CD4-positive, CD25-positive, alpha-beta regulatory T cell (primary cell): ENCODE results near the gene CLEC19A. TPM values are rescaled to one million over a fixed set of nuclear protein-coding genes. Genes with fewer than 3 reads are reported as not detected.

Experiments used
- ATAC-seq, 2 donors: fragments of 150-1000 bp; cut with Tn5 transposase; one replicate each; pipeline ENCODE4 v1.10.0; 2021; ENCODE audit warnings: low read depth in 2 of 2, moderate number of reproducible peaks in 2 of 2, moderate library complexity in 1 of 2
- DNase-seq, 3 donors: peaks; one replicate each; pipeline versions ENCODE4 v3.0.0 to v3.0.0-alpha.2; 2012 to 2022; ENCODE audit warnings: mixed read lengths in 1 of 3
- H3K27ac ChIP-seq: one replicate; pipeline ENCODE4 v1.7.0; 2013; ENCODE audit warnings: mild to moderate bottlenecking, low read length; ENCODE audit not compliant: insufficient read depth, poor library complexity, severe bottlenecking
- H3K27me3 ChIP-seq: one replicate; pipeline ENCODE4 v1.7.0; 2013; ENCODE audit warnings: low read length; ENCODE audit not compliant: control insufficient read depth, insufficient read depth
- H3K36me3 ChIP-seq: one replicate; pipeline ENCODE4 v1.7.0; 2013; ENCODE audit warnings: mild to moderate bottlenecking, low read length, moderate library complexity; ENCODE audit not compliant: control insufficient read depth, insufficient read depth
- H3K4me1 ChIP-seq: 2 replicates; pipeline ENCODE4 v1.7.0; 2013; ENCODE audit warnings: mild to moderate bottlenecking, low read length; ENCODE audit not compliant: insufficient read depth, control insufficient read depth, poor library complexity, severe bottlenecking
- H3K4me3 ChIP-seq: one replicate; pipeline ENCODE4 v1.7.0; 2013; ENCODE audit warnings: low read depth, mild to moderate bottlenecking, low read length, moderate library complexity
- H3K9me3 ChIP-seq, 2 experiments: 1 replicate in 1 of 2; 2 replicates in 1 of 2; pipeline ENCODE4 v1.7.0; 2013; ENCODE audit warnings: low read length in 2 of 2, mild to moderate bottlenecking in 1 of 2, moderate library complexity in 1 of 2; ENCODE audit not compliant: control insufficient read depth in 2 of 2
- H3K27ac Mint-ChIP-seq, 3 donors: one replicate each; pipeline ENCODE4 v1.8.0; 2020 to 2022; ENCODE audit warnings: mild to moderate bottlenecking in 3 of 3, mixed read lengths in 3 of 3, moderate library complexity in 2 of 3
- H3K27me3 Mint-ChIP-seq: one replicate; pipeline ENCODE4 v1.8.0; 2022; ENCODE audit warnings: mild to moderate bottlenecking, mixed read lengths
- H3K36me3 Mint-ChIP-seq: one replicate; pipeline ENCODE4 v1.8.0; 2020; ENCODE audit warnings: mixed read lengths
- H3K4me1 Mint-ChIP-seq, 4 donors: one replicate each; pipeline ENCODE4 v1.8.0; 2020 to 2022; ENCODE audit warnings: mixed read lengths in 4 of 4, mild to moderate bottlenecking in 1 of 4
- H3K4me3 Mint-ChIP-seq, 4 donors: one replicate each; pipeline ENCODE4 v1.8.0; 2020 to 2022; ENCODE audit warnings: mild to moderate bottlenecking in 4 of 4, mixed read lengths in 4 of 4, moderate library complexity in 3 of 4
- H3K9me3 Mint-ChIP-seq, 7 donors: one replicate each; pipeline ENCODE4 v1.8.0; 2020 to 2022; ENCODE audit warnings: mixed read lengths in 7 of 7, mild to moderate bottlenecking in 3 of 7, moderate library complexity in 2 of 7
- polyA plus RNA-seq, 4 donors: library from polyadenylated mRNA; unstranded; fragments of 300-500 nt; fragmentation: Illumina TruSeq; gene quantifications; one replicate each; pipeline ENCODE4 v1.2.3, GENCODE V29; 2021
- total RNA-seq: library from RNA; stranded (reverse); gene quantifications from one replicate; pipeline ENCODE4 v1.2.3, GENCODE V29; 2022

CLEC19A gene
- total and polyA plus RNA-seq, 5 donors from 2014 or later = not detected

DNA sequence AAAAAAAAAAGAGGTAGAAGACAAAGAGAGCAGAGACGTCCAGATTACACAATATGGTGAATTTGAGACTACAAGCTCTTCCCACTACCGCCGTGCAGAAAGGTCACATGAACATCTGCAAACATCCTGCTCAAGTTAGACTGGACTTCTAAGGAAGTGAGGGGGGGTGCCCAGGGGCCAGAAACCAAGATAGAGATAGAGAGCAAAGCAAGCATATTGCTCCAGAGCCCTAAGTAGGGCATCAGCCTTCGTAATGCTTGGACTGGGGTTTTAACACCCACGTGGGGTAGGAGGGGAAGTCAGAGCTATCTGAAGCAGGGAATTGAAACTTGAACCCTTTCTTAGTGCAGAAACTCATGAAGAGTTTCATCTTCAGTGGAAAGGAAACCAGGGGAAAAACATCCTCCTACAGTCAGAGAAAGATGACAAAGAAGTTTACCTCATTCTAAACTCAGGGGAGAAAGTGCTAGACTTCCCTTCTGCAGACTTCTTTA, 8.7 kb downstream of the CLEC19A start:
- peak in 1 of 3 donors; percentile 10 for DNase-seq

DNA sequence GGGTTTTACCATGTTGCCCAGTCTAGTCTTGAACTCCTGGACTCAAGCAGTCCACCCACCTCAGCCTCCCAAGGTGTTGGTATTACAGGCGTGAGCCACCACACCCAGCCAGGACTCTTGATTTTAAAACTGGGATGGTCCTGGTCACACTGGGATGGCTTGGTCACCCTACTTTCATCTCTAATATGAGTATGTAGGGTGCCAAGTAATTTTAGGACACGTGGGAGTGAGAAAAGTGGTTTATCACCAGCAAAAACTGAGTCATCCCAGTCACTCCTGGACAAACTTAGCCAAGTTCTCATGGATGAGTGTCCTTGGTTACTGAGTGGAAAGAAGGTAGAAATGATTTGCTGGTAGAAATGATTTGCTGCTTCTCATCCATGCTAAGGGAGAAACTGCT, 9.9 kb downstream of the CLEC19A start:
- no peaks in the 10 kb centered on the region for H3K4me1 ChIP-seq
- peaks cover 3 to 7% (median 4%) of the 10 kb centered on the region in 4 donors for H3K4me1 Mint-ChIP-seq
- no peaks in the 10 kb centered on the region for H3K36me3 Mint-ChIP-seq
- H3K9me3 ChIP-seq = no peaks in the 10 kb centered on the region
- H3K27ac Mint-ChIP-seq = no peak overlapping the region
- no peak overlapping the region for H3K27ac ChIP-seq
- H3K4me3 ChIP-seq = no peak overlapping the region
- H3K27me3 ChIP-seq = no peaks in the 10 kb centered on the region
- H3K4me3 Mint-ChIP-seq = no peak overlapping the region
- H3K9me3 Mint-ChIP-seq = peaks cover 0 to 6% (median 0%) of the 10 kb centered on the region in 7 donors
- peaks cover 11% of the 10 kb centered on the region for H3K27me3 Mint-ChIP-seq
- ATAC-seq = no peak
- no peak for DNase-seq
- H3K36me3 ChIP-seq = no peaks in the 10 kb centered on the region

More for the DNA sequence above, 8.7 kb downstream of the CLEC19A start:
- Histone ChIP-seq H3K4me1 (no peaks in the 10 kb centered on the region), H3K4me3 (no peak overlapping the region), H3K36me3 (no peaks in the 10 kb centered on the region), H3K9me3 (no peaks in the 10 kb centered on the region), H3K27me3 (no peaks in the 10 kb centered on the region), H3K27ac (no peak overlapping the region)
- Mint-ChIP-seq H3K4me3 (peak overlapping the region in 1 of 4 donors; percentile 1), H3K27ac (no peak overlapping the region), H3K4me1 (peaks cover 3 to 7% (median 4%) of the 10 kb centered on the region in 4 donors), H3K9me3 (peaks cover 0 to 6% (median 0%) of the 10 kb centered on the region in 7 donors), H3K36me3 (no peaks in the 10 kb centered on the region), H3K27me3 (peaks cover 11% of the 10 kb centered on the region)
- peak in 1 of 2 donors; percentile 37 for ATAC-seq

DNA sequence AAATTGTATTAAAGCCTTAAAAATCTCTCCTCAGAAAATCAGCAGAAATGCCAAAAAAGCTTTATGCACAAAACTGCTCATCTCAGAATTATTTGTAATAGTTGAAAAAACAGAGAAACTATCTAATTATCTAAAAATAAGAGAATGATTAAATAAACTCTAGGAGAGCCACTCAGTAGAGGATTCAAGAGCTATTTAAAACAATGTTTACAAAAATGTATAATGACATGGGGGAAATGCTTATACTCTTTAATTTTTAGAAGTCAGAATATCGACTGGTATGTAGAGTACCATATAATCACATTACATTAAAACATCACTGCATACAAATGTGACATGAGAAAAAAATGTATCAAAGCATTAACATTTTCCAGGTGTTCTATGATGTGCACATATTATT, 11.9 kb downstream of the CLEC19A start:
- ATAC-seq (no peak), DNase-seq (no peak)
- Mint-ChIP-seq H3K9me3 (peaks cover 0 to 6% (median 0%) of the 10 kb centered on the region in 7 donors), H3K27ac (no peak overlapping the region), H3K27me3 (peaks cover 9% of the 10 kb centered on the region), H3K36me3 (no peaks in the 10 kb centered on the region), H3K4me1 (peaks cover 3 to 7% (median 4%) of the 10 kb centered on the region in 4 donors), H3K4me3 (no peak overlapping the region)
- H3K27me3 ChIP-seq = no peaks in the 10 kb centered on the region
- no peak overlapping the region for H3K4me3 ChIP-seq
- no peaks in the 10 kb centered on the region for H3K36me3 ChIP-seq
- H3K27ac ChIP-seq = no peak overlapping the region
- H3K9me3 ChIP-seq = no peaks in the 10 kb centered on the region
- H3K4me1 ChIP-seq = no peaks in the 10 kb centered on the region

DNA sequence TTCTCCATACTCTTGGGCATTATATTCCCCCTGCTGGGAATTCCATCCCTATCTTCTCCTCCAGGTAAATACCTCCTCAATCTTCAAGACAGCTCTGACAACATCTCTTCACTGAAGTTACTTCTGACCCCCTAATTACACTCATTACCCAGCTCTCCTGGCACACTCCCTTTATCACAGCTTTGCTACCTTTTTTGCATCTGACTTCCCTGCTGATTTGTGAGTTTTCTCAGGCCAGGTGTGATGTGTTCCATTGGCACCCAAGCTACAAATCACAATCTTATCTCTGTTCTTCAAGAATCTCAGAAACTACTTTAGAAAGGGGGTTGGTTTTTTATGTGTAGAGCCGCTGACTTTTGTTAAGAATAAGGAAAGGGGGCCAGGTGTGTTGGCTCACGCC, 14.0 kb downstream of the CLEC19A start:
- Histone ChIP-seq H3K9me3 (no peaks in the 10 kb centered on the region), H3K36me3 (no peaks in the 10 kb centered on the region), H3K4me1 (no peaks in the 10 kb centered on the region), H3K27me3 (no peaks in the 10 kb centered on the region), H3K27ac (no peak overlapping the region), H3K4me3 (no peak overlapping the region)
- Mint-ChIP-seq H3K27ac (no peak overlapping the region), H3K9me3 (peaks cover 0 to 5% (median 0%) of the 10 kb centered on the region in 7 donors), H3K4me1 (peaks cover 0 to 2% (median 0%) of the 10 kb centered on the region in 4 donors), H3K27me3 (peaks cover 9% of the 10 kb centered on the region), H3K4me3 (no peak overlapping the region), H3K36me3 (no peaks in the 10 kb centered on the region)
- ATAC-seq = no peak
- no peak for DNase-seq

DNA sequence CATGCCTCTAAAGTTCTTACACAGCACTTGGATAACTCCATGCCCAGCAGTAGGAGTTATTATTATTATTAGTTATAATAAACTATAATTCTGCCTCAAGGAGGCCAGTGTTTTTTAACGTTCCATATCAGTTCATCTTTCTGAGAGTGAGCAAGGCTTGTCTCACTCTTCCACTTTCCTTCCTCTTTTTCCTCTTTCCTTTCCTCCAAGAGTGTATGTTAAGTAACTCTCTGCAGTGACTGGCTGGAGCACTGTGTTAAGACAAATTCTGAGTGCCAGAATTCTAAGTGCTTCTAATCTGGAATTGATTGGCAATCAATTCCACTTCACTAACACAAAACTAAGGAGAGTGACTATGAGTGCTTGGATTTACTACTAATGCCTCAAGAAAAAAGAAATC, 16.4 kb downstream of the CLEC19A start:
- peaks cover 0 to 6% (median 0%) of the 10 kb centered on the region in 7 donors for H3K9me3 Mint-ChIP-seq
- H3K4me3 Mint-ChIP-seq = no peak overlapping the region
- Histone ChIP-seq H3K4me1 (no peaks in the 10 kb centered on the region), H3K27me3 (no peaks in the 10 kb centered on the region), H3K27ac (no peak overlapping the region), H3K4me3 (no peak overlapping the region), H3K36me3 (no peaks in the 10 kb centered on the region), H3K9me3 (no peaks in the 10 kb centered on the region)
- no peaks in the 10 kb centered on the region for H3K36me3 Mint-ChIP-seq
- DNase-seq = no peak
- no peak overlapping the region for H3K27ac Mint-ChIP-seq
- no peaks in the 10 kb centered on the region for H3K4me1 Mint-ChIP-seq
- ATAC-seq = no peak
- H3K27me3 Mint-ChIP-seq = peaks cover 9% of the 10 kb centered on the region

DNA sequence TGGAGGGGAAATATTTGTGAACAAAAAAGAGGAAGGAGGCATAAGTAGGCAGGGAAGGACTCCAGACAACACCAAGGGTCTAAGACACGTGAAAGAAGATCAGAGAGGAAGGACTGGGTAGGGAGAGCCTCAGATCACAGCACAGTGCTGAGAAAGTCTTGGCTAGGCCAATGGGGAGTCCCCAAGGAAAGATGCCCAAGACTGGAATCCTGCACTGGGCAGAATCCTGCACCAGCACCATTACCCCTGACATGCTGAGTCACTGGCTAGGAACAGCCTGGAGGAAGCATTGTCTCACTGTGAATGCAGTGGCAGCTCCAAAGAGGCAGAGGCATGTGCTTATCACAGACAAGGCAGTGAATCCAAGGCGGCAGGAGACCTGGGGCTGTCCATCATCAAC, 19.2 kb downstream of the CLEC19A start:
- H3K27me3 ChIP-seq = no peaks in the 10 kb centered on the region
- no peaks in the 10 kb centered on the region for H3K27me3 Mint-ChIP-seq
- no peak overlapping the region for H3K27ac ChIP-seq
- H3K9me3 ChIP-seq = no peaks in the 10 kb centered on the region
- no peak overlapping the region for H3K4me3 ChIP-seq
- ATAC-seq (no peak), DNase-seq (no peak)
- no peak overlapping the region for H3K27ac Mint-ChIP-seq
- H3K4me1 ChIP-seq = no peaks in the 10 kb centered on the region
- no peaks in the 10 kb centered on the region for H3K36me3 ChIP-seq
- peaks cover 0 to 4% (median 0%) of the 10 kb centered on the region in 7 donors for H3K9me3 Mint-ChIP-seq
- H3K36me3 Mint-ChIP-seq = no peaks in the 10 kb centered on the region
- peak overlapping the region in 1 of 4 donors; percentile 53 for H3K4me3 Mint-ChIP-seq
- no peaks in the 10 kb centered on the region for H3K4me1 Mint-ChIP-seq

DNA sequence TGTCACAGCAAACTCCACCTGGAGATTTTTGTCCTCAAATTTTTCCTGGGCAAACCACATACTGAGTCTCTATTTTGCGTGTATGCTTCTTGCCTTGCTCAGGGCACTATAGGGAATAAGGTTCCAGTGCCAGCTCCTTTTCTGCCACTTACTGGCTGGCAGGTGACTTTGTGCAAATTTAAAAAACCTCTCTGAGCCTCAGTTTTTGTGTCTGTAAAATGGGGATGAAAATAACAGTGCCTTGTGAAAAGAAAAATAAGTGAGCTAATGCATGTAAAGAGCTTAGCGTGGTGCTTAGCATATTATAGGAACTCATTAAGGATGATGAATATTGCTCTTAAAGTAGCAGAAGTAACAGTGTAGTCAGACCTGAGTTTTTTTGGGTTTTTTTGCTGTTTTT, 19.9 kb downstream of the CLEC19A start:
- Mint-ChIP-seq H3K9me3 (peaks cover 0 to 4% (median 0%) of the 10 kb centered on the region in 7 donors), H3K4me3 (no peak overlapping the region), H3K27me3 (peaks cover 2% of the 10 kb centered on the region), H3K4me1 (no peaks in the 10 kb centered on the region), H3K36me3 (no peaks in the 10 kb centered on the region), H3K27ac (no peak overlapping the region)
- Histone ChIP-seq H3K9me3 (no peaks in the 10 kb centered on the region), H3K36me3 (no peaks in the 10 kb centered on the region), H3K4me3 (no peak overlapping the region), H3K27ac (no peak overlapping the region), H3K4me1 (no peaks in the 10 kb centered on the region), H3K27me3 (no peaks in the 10 kb centered on the region)
- DNase-seq (no peak), ATAC-seq (no peak)

DNA sequence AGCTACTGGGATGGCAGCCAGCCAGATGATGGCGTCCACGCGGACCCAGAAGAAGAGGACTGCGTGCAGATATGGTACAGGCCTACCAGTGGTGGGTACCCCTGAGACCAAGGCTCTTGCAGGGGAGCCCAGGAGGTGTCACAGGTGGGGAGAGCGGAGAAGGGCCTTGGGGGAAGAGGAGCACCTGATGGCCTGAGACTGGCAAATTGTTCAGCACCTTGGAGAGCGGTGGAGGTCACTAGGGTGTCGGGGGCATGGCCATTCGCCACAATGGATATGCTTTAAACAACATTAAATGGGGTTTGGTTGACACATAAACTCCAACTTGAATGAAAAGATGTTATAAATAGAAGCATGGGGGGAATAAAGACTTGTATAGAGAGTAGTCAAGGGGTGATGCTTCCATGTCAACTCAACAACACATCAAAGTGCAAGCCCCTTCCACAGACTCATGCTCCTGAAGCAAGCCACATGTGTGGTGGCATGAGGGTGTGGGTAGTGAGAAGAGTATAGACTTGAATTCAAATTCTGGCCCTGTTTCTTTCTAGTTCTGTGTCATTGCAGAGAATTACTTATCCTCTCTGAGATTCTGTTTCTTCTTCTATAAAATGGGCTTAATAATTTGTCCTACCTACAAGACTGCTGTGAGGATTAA, 22.2 kb downstream of the CLEC19A start:
- Histone ChIP-seq H3K4me1 (no peaks in the 10 kb centered on the region), H3K27me3 (no peaks in the 10 kb centered on the region), H3K27ac (no peak overlapping the region), H3K36me3 (no peaks in the 10 kb centered on the region), H3K9me3 (no peaks in the 10 kb centered on the region), H3K4me3 (no peak overlapping the region)
- H3K4me3 Mint-ChIP-seq = no peak overlapping the region
- no peaks in the 10 kb centered on the region for H3K4me1 Mint-ChIP-seq
- ATAC-seq (no peak), DNase-seq (no peak)
- peaks cover 0 to 2% (median 0%) of the 10 kb centered on the region in 7 donors for H3K9me3 Mint-ChIP-seq
- no peaks in the 10 kb centered on the region for H3K36me3 Mint-ChIP-seq
- peaks cover 4% of the 10 kb centered on the region for H3K27me3 Mint-ChIP-seq
- H3K27ac Mint-ChIP-seq = no peak overlapping the region
